Fibroblast of lung (primary cell): ENCODE data around the gene INSYN2B. TPM values are rescaled to one million over a fixed set of nuclear protein-coding genes. Genes with fewer than 3 reads are reported as not detected.
"Not testable (repeated sequence)": the region's sequence is repeated elsewhere in the genome, so short reads cannot be mapped to it uniquely, and the experiment has no call there.

ENCODE experiments used
- DNase-seq, 2 donors: peaks; one replicate each; pipeline versions ENCODE4 v3.0.0 to v3.0.0-alpha.2; 2010; ENCODE audit warnings: low read depth in 2 of 2
- H2AFZ ChIP-seq: 2 replicates; pipeline ENCODE4 v1.5.1; 2012; ENCODE audit warnings: low read length, control low read depth, inconsistent platforms
- H3K27ac ChIP-seq: 2 replicates; pipeline ENCODE4 v1.5.1; 2011; ENCODE audit warnings: low read length, control low read depth; ENCODE audit not compliant: insufficient read depth
- H3K27me3 ChIP-seq: 2 replicates; pipeline ENCODE4 v1.5.1; 2011; ENCODE audit warnings: mild to moderate bottlenecking, low read length; ENCODE audit not compliant: control insufficient read depth, insufficient read depth
- H3K36me3 ChIP-seq: 2 replicates; pipeline ENCODE4 v1.5.1; 2011; ENCODE audit warnings: low read length; ENCODE audit not compliant: control insufficient read depth, insufficient read depth
- H3K4me1 ChIP-seq: 2 replicates; pipeline ENCODE4 v1.5.1; 2011; ENCODE audit warnings: low read length; ENCODE audit not compliant: control insufficient read depth, insufficient read depth; ENCODE audit errors: extremely low read depth
- H3K4me2 ChIP-seq: 2 replicates; pipeline ENCODE4 v1.5.1; 2011; ENCODE audit warnings: low read length, control low read depth; ENCODE audit not compliant: insufficient read depth; ENCODE audit errors: extremely low read depth
- H3K4me3 ChIP-seq, 4 experiments: fragments of 200-600 bp in 1 of 4; sonication (generic) in 1 of 4; replicated peaks in 1 of 4; 2 replicates each; pipeline ENCODE4 v1.5.1; 2011 to 2016; ENCODE audit warnings: low read length in 4 of 4, low read depth in 3 of 4, mild to moderate bottlenecking in 3 of 4, control low read depth in 2 of 4, inconsistent platforms in 1 of 4, mixed read lengths in 1 of 4; ENCODE audit not compliant: insufficient read depth in 1 of 4; ENCODE audit errors: control extremely low read depth in 1 of 4
- H3K79me2 ChIP-seq: 2 replicates; pipeline ENCODE4 v1.5.1; 2012; ENCODE audit warnings: mild to moderate bottlenecking, low read length, inconsistent platforms; ENCODE audit not compliant: control insufficient read depth, insufficient read depth
- H3K9ac ChIP-seq: 2 replicates; pipeline ENCODE4 v1.5.1; 2011; ENCODE audit warnings: mild to moderate bottlenecking, low read length, control low read depth; ENCODE audit not compliant: insufficient read depth
- H3K9me3 ChIP-seq: 2 replicates; pipeline ENCODE4 v1.5.1; 2012; ENCODE audit warnings: low read depth, low read length; ENCODE audit not compliant: control insufficient read depth, insufficient read depth
- H4K20me1 ChIP-seq: 2 replicates; pipeline ENCODE4 v1.5.1; 2011; ENCODE audit warnings: low read length; ENCODE audit not compliant: control insufficient read depth, insufficient read depth; ENCODE audit errors: extremely low read depth
- CTCF ChIP-seq, 2 donors: IDR thresholded peaks in 1 of 2; conservative IDR thresholded peaks in 1 of 2; 1 replicate in 1 of 2; 2 replicates in 1 of 2; pipeline ENCODE4 v1.5.1; 2011 to 2012; ENCODE audit warnings: low read length in 2 of 2, control low read depth in 1 of 2, inconsistent platforms in 1 of 2, low read depth in 1 of 2, mild to moderate bottlenecking in 1 of 2
- EZH2 ChIP-seq: IDR thresholded peaks from 2 replicates; pipeline ENCODE4 v1.5.1; 2012; ENCODE audit warnings: low read length, control low read depth, mild to moderate bottlenecking; ENCODE audit errors: missing control alignments
- polyA plus RNA-seq, 2 donors: library from polyadenylated mRNA; depleted of rRNA in 1 of 2; stranded (reverse) in 1 of 2; unstranded in 1 of 2; fragments of >200 nt; gene quantifications; 2 replicates each; pipeline ENCODE4 v1.2.1, GENCODE V29; 2011 to 2012; ENCODE audit warnings: missing spikeins in 1 of 2
- total RNA-seq: library from RNA; depleted of rRNA; stranded (reverse); fragments of >200 nt; gene quantifications from 2 replicates; pipeline ENCODE4 v1.2.1, GENCODE V29; 2014

The INSYN2B gene
- total and polyA plus RNA-seq, 2 donors (not counting 1 experiment from before 2014, with no cell fraction given): 3.6 to 6.3 TPM

GRCh38 chr5:169837686-169838085, 142.6 kb downstream of the INSYN2B start:
- DNase-seq: peak in 1 of 2 donors; percentile 23
- Histone ChIP-seq H4K20me1 (no peaks in the 10 kb centered on the region), H3K27ac (no peak overlapping the region), H3K4me1 (no peaks in the 10 kb centered on the region), H3K79me2 (no peaks in the 10 kb centered on the region), H3K9ac (no peak overlapping the region), H3K9me3 (no peaks in the 10 kb centered on the region), H3K36me3 (no peaks in the 10 kb centered on the region), H3K27me3 (no peaks in the 10 kb centered on the region), H2AFZ (no peak overlapping the region), H3K4me2 (no peak overlapping the region), H3K4me3 (no peak overlapping the region)
- TF ChIP-seq EZH2: no peak
- TF ChIP-seq CTCF (conservative IDR thresholded peaks at IDR 0.05 in 1 of 2, IDR thresholded peaks at IDR 0.05 in 1 of 2; ENCODE audit: low read depth in 1 of 2, low read length in 2 of 2): no peak

- TF ChIP-seq CTCF (conservative IDR thresholded peaks at IDR 0.05 in 1 of 2, IDR thresholded peaks at IDR 0.05 in 1 of 2; ENCODE audit: low read depth in 1 of 2, low read length in 2 of 2): no peak
- TF ChIP-seq EZH2: no peak
- Histone ChIP-seq H3K9me3 (no peaks in the 10 kb centered on the region), H2AFZ (no peak overlapping the region), H3K4me3 (no peak overlapping the region), H3K9ac (no peak overlapping the region), H4K20me1 (no peaks in the 10 kb centered on the region), H3K4me2 (no peak overlapping the region), H3K27ac (no peak overlapping the region), H3K27me3 (no peaks in the 10 kb centered on the region), H3K4me1 (no peaks in the 10 kb centered on the region), H3K79me2 (no peaks in the 10 kb centered on the region), H3K36me3 (no peaks in the 10 kb centered on the region)
- DNase-seq: no peak
Observed at GRCh38 chr5:169836835-169837536, 143.3 kb downstream of the INSYN2B start.

GRCh38 chr5:169834540-169834939, 145.8 kb downstream of the INSYN2B start:
- not testable (repeated sequence) for H3K9ac ChIP-seq, H4K20me1 ChIP-seq, H3K9me3 ChIP-seq, H3K4me1 ChIP-seq, H2AFZ ChIP-seq, H3K36me3 ChIP-seq, H3K4me3 ChIP-seq, H3K4me2 ChIP-seq, H3K27ac ChIP-seq, H3K27me3 ChIP-seq, H3K79me2 ChIP-seq
- peak in 1 of 2 donors; percentile 29 for DNase-seq

GRCh38 chr5:169833681-169834292, 146.5 kb downstream of the INSYN2B start:
- H2AFZ ChIP-seq, H4K20me1 ChIP-seq, H3K4me3 ChIP-seq, H3K4me2 ChIP-seq, H3K4me1 ChIP-seq, H3K36me3 ChIP-seq, H3K27ac ChIP-seq, H3K9ac ChIP-seq, H3K79me2 ChIP-seq, H3K27me3 ChIP-seq, H3K9me3 ChIP-seq: not testable (repeated sequence)
- peak; percentile 46 to 85 for DNase-seq
